Endothelial cell of umbilical vein (primary cell): ENCODE measurements around the gene SEL1L2.

Experiments used
- EZH2 ChIP-seq: IDR thresholded peaks from 2 replicates; pipeline ENCODE4 v1.6.1; 2012; ENCODE audit warnings: borderline replicate concordance, low read depth, mild to moderate bottlenecking, moderate library complexity, low read length, inconsistent platforms; ENCODE audit not compliant: severe bottlenecking
- FOS ChIP-seq: IDR thresholded peaks from 2 replicates; pipeline ENCODE4 v1.6.1; 2011; ENCODE audit warnings: mild to moderate bottlenecking, low read length, moderate library complexity, borderline replicate concordance; ENCODE audit not compliant: insufficient read depth
- JUN ChIP-seq: IDR thresholded peaks from 2 replicates; pipeline ENCODE4 v1.6.1; 2011; ENCODE audit warnings: borderline replicate concordance, low read depth; ENCODE audit not compliant: insufficient read length, insufficient read depth
- MYC ChIP-seq: IDR thresholded peaks from one replicate; pipeline ENCODE4 v1.6.1; 2011; ENCODE audit warnings: mild to moderate bottlenecking, low read depth, low read length
- POLR2A ChIP-seq: IDR thresholded peaks from 2 replicates; pipeline ENCODE4 v1.6.1; 2012; ENCODE audit warnings: low read depth, mild to moderate bottlenecking, control low read depth, low read length
- POLR2AphosphoS5 ChIP-seq: IDR thresholded peaks from 2 replicates; pipeline ENCODE4 v1.6.1; 2012; ENCODE audit warnings: low read depth, mild to moderate bottlenecking, control low read depth, low read length, moderate library complexity; ENCODE audit not compliant: insufficient read depth
- TF ChIP-seq, protein P1 (sequence below), 2 donors: IDR thresholded peaks; 1 replicate in 1 of 2; 2 replicates in 1 of 2; pipeline ENCODE4 v1.5.1; 2011; ENCODE audit warnings: low read length in 2 of 2, mild to moderate bottlenecking in 2 of 2, moderate library complexity in 2 of 2, control low read depth in 1 of 2, inconsistent platforms in 1 of 2, low read depth in 1 of 2; ENCODE audit not compliant: insufficient read depth in 1 of 2; ENCODE audit errors: extremely low read depth in 1 of 2

DNA sequence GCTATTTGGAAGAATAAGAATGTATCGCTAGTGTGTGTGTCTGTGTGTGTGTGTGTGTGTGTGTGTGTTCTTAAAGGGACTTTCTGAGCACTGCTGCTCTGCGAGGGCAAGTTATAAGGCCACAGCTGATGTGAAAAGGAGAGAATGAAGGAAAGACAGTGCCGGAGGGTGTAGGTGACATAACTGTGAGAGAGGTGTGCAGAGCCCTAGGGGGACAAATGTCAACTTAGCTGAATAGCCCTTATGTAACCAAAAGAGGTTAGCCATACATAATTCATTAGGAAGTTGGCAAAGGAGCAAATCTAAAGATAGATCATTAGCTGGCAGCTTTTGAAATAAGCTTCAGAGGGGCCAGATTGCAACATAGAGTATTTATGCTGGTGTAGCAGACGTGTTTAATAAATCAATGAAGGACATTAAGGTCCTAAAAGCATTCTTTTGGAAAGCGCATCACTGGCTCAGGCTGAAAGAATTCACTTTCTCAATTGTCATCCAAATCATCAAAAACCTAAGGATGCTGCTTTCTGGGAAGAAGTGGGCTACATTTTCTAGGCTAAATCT, 124.5 kb downstream of the SEL1L2 start:
- TF ChIP-seq FOS: no peak
- TF ChIP-seq EZH2: no peak
- TF ChIP-seq, protein P1, sequence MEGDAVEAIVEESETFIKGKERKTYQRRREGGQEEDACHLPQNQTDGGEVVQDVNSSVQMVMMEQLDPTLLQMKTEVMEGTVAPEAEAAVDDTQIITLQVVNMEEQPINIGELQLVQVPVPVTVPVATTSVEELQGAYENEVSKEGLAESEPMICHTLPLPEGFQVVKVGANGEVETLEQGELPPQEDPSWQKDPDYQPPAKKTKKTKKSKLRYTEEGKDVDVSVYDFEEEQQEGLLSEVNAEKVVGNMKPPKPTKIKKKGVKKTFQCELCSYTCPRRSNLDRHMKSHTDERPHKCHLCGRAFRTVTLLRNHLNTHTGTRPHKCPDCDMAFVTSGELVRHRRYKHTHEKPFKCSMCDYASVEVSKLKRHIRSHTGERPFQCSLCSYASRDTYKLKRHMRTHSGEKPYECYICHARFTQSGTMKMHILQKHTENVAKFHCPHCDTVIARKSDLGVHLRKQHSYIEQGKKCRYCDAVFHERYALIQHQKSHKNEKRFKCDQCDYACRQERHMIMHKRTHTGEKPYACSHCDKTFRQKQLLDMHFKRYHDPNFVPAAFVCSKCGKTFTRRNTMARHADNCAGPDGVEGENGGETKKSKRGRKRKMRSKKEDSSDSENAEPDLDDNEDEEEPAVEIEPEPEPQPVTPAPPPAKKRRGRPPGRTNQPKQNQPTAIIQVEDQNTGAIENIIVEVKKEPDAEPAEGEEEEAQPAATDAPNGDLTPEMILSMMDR (IDR thresholded peaks at IDR 0.05; ENCODE audit: extremely low read depth in 1 of 2, insufficient read depth in 1 of 2, low read depth in 1 of 2, low read length in 2 of 2): no peak
- TF ChIP-seq POLR2A: no peak
- TF ChIP-seq POLR2AphosphoS5: no peak
- TF ChIP-seq JUN: no peak
- TF ChIP-seq MYC: no peak
